NT2/D1 (cell line): ENCODE results near the gene MGST1.

ENCODE experiments used
- SUZ12 ChIP-seq: IDR thresholded peaks from 2 replicates; pipeline ENCODE4 v1.6.1; 2011; ENCODE audit not compliant: insufficient read length, insufficient read depth; ENCODE audit errors: extremely low read depth
- YY1 ChIP-seq: IDR thresholded peaks from 2 replicates; pipeline ENCODE4 v1.6.1; 2011; ENCODE audit not compliant: insufficient read length, insufficient read depth

DNA sequence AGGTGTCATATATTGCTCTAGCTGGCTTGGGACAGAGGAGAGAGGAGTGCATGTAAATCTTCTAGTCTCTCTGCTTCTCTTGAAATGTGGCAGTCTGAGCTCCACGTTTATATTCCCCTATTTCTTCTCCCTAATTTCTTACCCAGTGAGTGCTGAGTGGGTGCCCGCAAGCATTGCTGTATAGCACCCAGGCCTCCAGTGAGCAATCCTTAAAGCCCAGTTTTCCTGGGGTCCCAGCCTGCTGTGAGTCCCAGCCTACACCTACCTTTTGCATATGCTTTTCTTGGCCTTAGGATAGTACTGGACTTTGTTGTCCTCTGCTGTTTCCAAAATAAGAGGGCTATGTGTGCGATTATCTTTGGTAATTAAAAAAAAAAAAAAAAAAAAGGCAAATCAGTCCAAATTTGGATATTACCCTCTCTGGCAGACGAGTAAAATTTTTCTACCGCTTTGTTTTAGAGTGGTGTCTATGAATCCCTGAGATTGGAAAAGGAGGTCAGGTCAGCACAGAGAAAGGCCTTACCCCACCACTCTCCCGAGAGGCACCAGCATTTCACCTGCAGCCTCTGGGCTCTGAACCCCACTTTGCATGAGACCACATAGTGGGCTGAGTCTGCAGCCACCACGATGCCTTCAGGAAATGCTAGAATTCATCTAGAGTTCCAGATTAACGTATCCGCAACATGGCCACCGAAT is 1.1 kb downstream of the MGST1 start:
- TF ChIP-seq YY1, result no peak
- no peak for TF ChIP-seq SUZ12
